K562 (cell line): ENCODE measurements around the gene CHST15. TPM values are rescaled to one million over a fixed set of nuclear protein-coding genes. Genes with fewer than 3 reads are reported as not detected.

Experiments used
- CTCF ChIP-seq, 3 experiments: IDR thresholded peaks in 2 of 3; conservative IDR thresholded peaks in 1 of 3; 2 replicates each; pipeline ENCODE4 v1.5.1; 2011 to 2012; ENCODE audit warnings: low read length in 3 of 3, mild to moderate bottlenecking in 3 of 3, control low read depth in 2 of 3, improper control_type of control experiment in 1 of 3, inconsistent platforms in 1 of 3, low read depth in 1 of 3, mixed read lengths in 1 of 3, moderate library complexity in 1 of 3; ENCODE audit not compliant: insufficient read depth in 2 of 3
- DACH1 ChIP-seq: fragments of 450-650 bp; IDR thresholded peaks from 2 replicates; pipeline ENCODE4 v1.6.1; 2018; ENCODE audit not compliant: partially characterized antibody
- ELF1 ChIP-seq: fragments of 200-800 bp; sonication (Bioruptor generic); IDR thresholded peaks from 2 replicates; pipeline ENCODE4 v1.6.1; 2016; ENCODE audit warnings: missing genetic modification characterization, missing compliant biosample characterization
- EP300 ChIP-seq: IDR thresholded peaks from 2 replicates; pipeline ENCODE4 v1.6.1; 2012; ENCODE audit warnings: low read length, improper control_type of control experiment
- KAT2B ChIP-seq: IDR thresholded peaks from one replicate; pipeline ENCODE4 v1.6.1; 2012; ENCODE audit warnings: low read depth, mild to moderate bottlenecking, control low read depth, inconsistent platforms, low read length, moderate library complexity
- RAD21 ChIP-seq, 2 experiments: fragments of 250-450 bp in 1 of 2; fragments of 450-650 bp in 1 of 2; sonication (Bioruptor Pico) in 1 of 2; formaldehyde crosslinking in 1 of 2; IDR thresholded peaks in 1 of 2; conservative IDR thresholded peaks in 1 of 2; 2 replicates each; pipeline versions ENCODE4 v1.4.0 to v1.8.0; 2020 to 2022; ENCODE audit warnings: mild to moderate bottlenecking in 2 of 2, moderate library complexity in 1 of 2
- SMC3 ChIP-seq: conservative IDR thresholded peaks from 2 replicates; pipeline ENCODE4 v1.6.1; 2011; ENCODE audit warnings: low read depth, low read length, improper control_type of control experiment; ENCODE audit not compliant: insufficient read depth
- STAG1 ChIP-seq: sonication (generic); formaldehyde crosslinking; IDR thresholded peaks from 2 replicates; pipeline ENCODE4 v1.5.0; 2020; ENCODE audit warnings: missing genetic modification reagents, borderline replicate concordance
- TSHZ1 ChIP-seq: fragments of 250-450 bp; sonication (Bioruptor Pico); IDR thresholded peaks from 2 replicates; pipeline ENCODE4 v1.4.0; 2020; ENCODE audit warnings: mild to moderate bottlenecking, moderate library complexity
- U2AF2 ChIP-seq: fragments of 200-400 bp; formaldehyde crosslinking; optimal IDR thresholded peaks from 2 replicates; pipeline ENCODE3; 2017; ENCODE audit warnings: low read depth, mild to moderate bottlenecking, low read length
- ZBTB11 ChIP-seq, 3 experiments: fragments of 200-800 bp in 1 of 3; fragments of 250-450 bp in 1 of 3; fragments of 450-650 bp in 1 of 3; sonication (Bioruptor Pico) in 1 of 3; sonication (Bioruptor generic) in 1 of 3; formaldehyde crosslinking in 1 of 3; IDR thresholded peaks; 2 replicates each; pipeline versions ENCODE4 v1.6.1 to v1.8.0; 2016 to 2022; ENCODE audit warnings: mild to moderate bottlenecking in 2 of 3, missing genetic modification characterization in 2 of 3, missing compliant biosample characterization in 1 of 3, moderate library complexity in 1 of 3
- polyA plus RNA-seq, 8 experiments: library from polyadenylated mRNA; depleted of rRNA in 4 of 8; stranded (reverse) in 5 of 8; unstranded in 3 of 8; fragments of >200 nt; fragmentation: Nextera tagmentation in 2 of 8; fragmentation: Illumina TruSeq in 1 of 8; extraction: Ambion mirVana in 2 of 8; extraction: Trizol in 1 of 8; gene quantifications; 2 replicates each; pipeline versions ENCODE4 v1.2.1 to v1.2.3, GENCODE V29; 2011 to 2014; ENCODE audit warnings: inconsistent platforms in 1 of 8, missing spikeins in 1 of 8
- total RNA-seq, 7 experiments: library from RNA; depleted of rRNA in 6 of 7; stranded (reverse); fragments of >200 nt in 6 of 7; fragmentation: Illumina TruSeq in 2 of 7; extraction: Trizol in 2 of 7; gene quantifications; 2 replicates each; pipeline versions ENCODE4 v1.2.1 to v1.2.3, GENCODE V29; 2011 to 2021; ENCODE audit warnings: low replicate concordance in 1 of 7

CHST15 gene
- total and polyA plus RNA-seq, 9 of the 15 experiments (the other 6 are each of a cell fraction or from before 2014, with no cell fraction given), result 0.04 to 0.16 (median 0.08) TPM

DNA sequence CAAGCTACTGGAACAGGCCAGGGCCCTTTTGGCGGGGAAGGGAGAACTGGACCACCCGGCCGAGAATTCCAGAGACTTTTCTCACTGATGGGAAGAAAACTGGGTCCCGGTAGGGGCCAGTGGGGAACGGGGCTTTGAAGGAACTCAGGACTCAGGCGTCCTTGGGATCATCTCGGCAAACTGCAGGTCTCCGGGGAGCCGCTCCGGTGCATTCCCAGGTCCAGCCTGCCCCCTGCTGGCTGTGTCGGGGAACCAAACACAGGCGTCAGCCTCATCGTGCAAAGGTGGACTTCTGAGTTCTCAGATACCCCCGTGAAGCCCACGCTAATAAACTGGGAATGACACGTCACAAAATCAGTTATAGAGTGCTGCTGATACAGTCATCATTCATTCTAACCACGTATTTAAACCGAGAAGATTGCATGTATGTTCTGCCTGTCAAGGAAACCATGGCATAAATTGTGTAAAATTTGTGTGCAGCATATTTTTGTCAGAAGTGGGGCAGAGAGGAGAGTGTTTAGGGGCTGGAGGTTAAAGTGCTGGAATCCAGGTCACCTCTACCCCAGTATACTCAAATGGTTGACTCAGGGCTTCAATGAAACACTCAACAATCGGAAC is 125.7 kb downstream of the CHST15 start (continued):
- TF ChIP-seq TSHZ1 (CRISPR knock-in tag), result no peak
- no peak for TF ChIP-seq ZBTB11 (CRISPR knock-in tag; IDR thresholded peaks at IDR 0.05)
- TF ChIP-seq ELF1 (tag), result no peak
- TF ChIP-seq DACH1, result no peak
- TF ChIP-seq U2AF2, result no peak
- peak; percentile 83 to 87 for TF ChIP-seq RAD21 (CRISPR knock-in tag; conservative IDR thresholded peaks at IDR 0.05 in 1 of 2, IDR thresholded peaks at IDR 0.05 in 1 of 2)
- TF ChIP-seq EP300, result no peak
- TF ChIP-seq STAG1 (CRISPR knock-in tag), result peak; percentile 69; the same call in 1 of the 2 replicates
- TF ChIP-seq SMC3, result peak; percentile 80
- TF ChIP-seq KAT2B, result no peak
- TF ChIP-seq CTCF (IDR thresholded peaks at IDR 0.05 in 2 of 3, conservative IDR thresholded peaks at IDR 0.05 in 1 of 3; ENCODE audit: insufficient read depth in 2 of 3, low read depth in 1 of 3, low read length in 3 of 3), result peak; percentile 77 to 80 (median 77)
